HepG2 (cell line): ENCODE data around the gene SETD2. TPM values are rescaled to one million over a fixed set of nuclear protein-coding genes. Genes with fewer than 3 reads are reported as not detected.

Source experiments
- ATF7 ChIP-seq, 2 experiments: fragments of 450-650 bp in 1 of 2; sonication (generic) in 1 of 2; formaldehyde crosslinking in 1 of 2; IDR thresholded peaks; 2 replicates each; pipeline versions ENCODE4 v1.4.0 to v1.6.1; 2016 to 2020; ENCODE audit warnings: antibody characterized with exemption in 1 of 2, mild to moderate bottlenecking in 1 of 2, missing genetic modification reagents in 1 of 2
- BCL6 ChIP-seq: IDR thresholded peaks from 2 replicates; pipeline ENCODE4 v1.6.1; 2016; ENCODE audit warnings: missing genetic modification reagents, missing compliant biosample characterization
- BCLAF1 ChIP-seq: fragments of 450-650 bp; IDR thresholded peaks from 2 replicates; pipeline ENCODE4 v1.6.1; 2017; ENCODE audit warnings: mild to moderate bottlenecking
- CEBPG ChIP-seq: IDR thresholded peaks from 2 replicates; pipeline ENCODE4 v1.6.1; 2016
- CHCHD3 ChIP-seq: sonication (generic); formaldehyde crosslinking; IDR thresholded peaks from 2 replicates; pipeline ENCODE4 v1.8.0; 2022; ENCODE audit warnings: mild to moderate bottlenecking, missing genetic modification reagents, moderate library complexity
- DNMT3B ChIP-seq: conservative IDR thresholded peaks from 2 replicates; pipeline ENCODE4 v1.6.1; 2016; ENCODE audit warnings: missing biosample characterization, control low read depth
- GABPA ChIP-seq, 2 experiments: IDR thresholded peaks; 2 replicates each; pipeline ENCODE4 v1.6.1; 2011 to 2016; ENCODE audit warnings: low read depth in 2 of 2, low read length in 1 of 2, missing biosample characterization in 1 of 2, missing genetic modification characterization in 1 of 2
- HINFP ChIP-seq: sonication (generic); formaldehyde crosslinking; IDR thresholded peaks from 2 replicates; pipeline ENCODE4 v1.4.0; 2020; ENCODE audit warnings: low read depth, mild to moderate bottlenecking, missing genetic modification reagents
- HNRNPK ChIP-seq: fragments of 200-400 bp; formaldehyde crosslinking; IDR thresholded peaks from 2 replicates; pipeline ENCODE4 v1.6.1; 2018; ENCODE audit warnings: low read length, low read depth, moderate library complexity, mild to moderate bottlenecking; ENCODE audit not compliant: poor library complexity, severe bottlenecking
- KDM5B ChIP-seq: sonication (generic); formaldehyde crosslinking; IDR thresholded peaks from 2 replicates; pipeline ENCODE4 v1.4.0; 2020; ENCODE audit warnings: missing genetic modification reagents, mild to moderate bottlenecking, borderline replicate concordance
- KLF13 ChIP-seq: sonication (generic); formaldehyde crosslinking; IDR thresholded peaks from 2 replicates; pipeline ENCODE4 v1.4.0; 2020; ENCODE audit warnings: mild to moderate bottlenecking, missing genetic modification reagents
- MLLT10 ChIP-seq: sonication (generic); formaldehyde crosslinking; IDR thresholded peaks from 2 replicates; pipeline ENCODE4 v1.4.0; 2020; ENCODE audit warnings: missing genetic modification reagents
- NFE2L2 ChIP-seq: fragments of 150-350 bp; IDR thresholded peaks from 2 replicates; pipeline ENCODE4 v1.6.1; 2014; ENCODE audit warnings: low read length
- PAWR ChIP-seq: sonication (generic); formaldehyde crosslinking; IDR thresholded peaks from 2 replicates; pipeline ENCODE4 v1.4.0; 2020; ENCODE audit warnings: missing genetic modification reagents, mild to moderate bottlenecking, borderline replicate concordance
- PCBP2 ChIP-seq: fragments of 200-400 bp; formaldehyde crosslinking; optimal IDR thresholded peaks from 2 replicates; pipeline ENCODE3; 2018; ENCODE audit warnings: low read length, low read depth; ENCODE audit not compliant: poor library complexity, severe bottlenecking
- PLSCR1 ChIP-seq: sonication (generic); formaldehyde crosslinking; IDR thresholded peaks from 2 replicates; pipeline ENCODE4 v1.5.0; 2020; ENCODE audit warnings: missing genetic modification reagents, mild to moderate bottlenecking, borderline replicate concordance
- RBM39 ChIP-seq: fragments of 200-400 bp; formaldehyde crosslinking; IDR thresholded peaks from one replicate; pipeline ENCODE4 v1.6.1; 2018; ENCODE audit warnings: antibody characterized with exemption, mild to moderate bottlenecking, low read depth, low read length; ENCODE audit not compliant: poor library complexity, severe bottlenecking
- TBX2 ChIP-seq: sonication (generic); formaldehyde crosslinking; IDR thresholded peaks from 2 replicates; pipeline ENCODE4 v1.5.0; 2020; ENCODE audit warnings: missing genetic modification reagents, mild to moderate bottlenecking, borderline replicate concordance
- ZKSCAN5 ChIP-seq: sonication (generic); formaldehyde crosslinking; IDR thresholded peaks from 2 replicates; pipeline ENCODE4 v1.5.1; 2020; ENCODE audit warnings: mild to moderate bottlenecking, missing genetic modification reagents
- ZNF12 ChIP-seq: sonication (generic); formaldehyde crosslinking; IDR thresholded peaks from 2 replicates; pipeline ENCODE4 v1.5.0; 2020; ENCODE audit warnings: missing genetic modification reagents
- ZNF354B ChIP-seq: sonication (generic); formaldehyde crosslinking; IDR thresholded peaks from 2 replicates; pipeline ENCODE4 v1.8.0; 2022; ENCODE audit warnings: mild to moderate bottlenecking, missing genetic modification reagents
- ZNF383 ChIP-seq: sonication (generic); formaldehyde crosslinking; IDR thresholded peaks from 2 replicates; pipeline ENCODE4 v1.4.0; 2020; ENCODE audit warnings: missing genetic modification reagents, mild to moderate bottlenecking, borderline replicate concordance
- ZNF460 ChIP-seq: sonication (generic); formaldehyde crosslinking; IDR thresholded peaks from 2 replicates; pipeline ENCODE4 v1.5.1; 2020; ENCODE audit warnings: missing genetic modification reagents, mild to moderate bottlenecking, borderline replicate concordance
- ZNF558 ChIP-seq: sonication (generic); formaldehyde crosslinking; IDR thresholded peaks from 2 replicates; pipeline ENCODE4 v1.9.0; 2022; ENCODE audit warnings: mild to moderate bottlenecking, missing genetic modification reagents, borderline replicate concordance
- polyA plus RNA-seq, 8 experiments: library from polyadenylated mRNA; depleted of rRNA in 3 of 8; stranded (reverse) in 7 of 8; unstranded in 1 of 8; fragments of >200 nt; fragmentation: Illumina TruSeq in 4 of 8; extraction: Trizol in 4 of 8; gene quantifications; 2 replicates each; pipeline versions ENCODE4 v1.2.1 to v1.2.3, GENCODE V29; 2011 to 2016; ENCODE audit warnings: low read depth in 4 of 8, missing spikeins in 1 of 8, mixed read lengths in 1 of 8; ENCODE audit not compliant: insufficient read depth in 1 of 8
- total RNA-seq, 5 experiments: library from RNA; depleted of rRNA; stranded (reverse); fragments of >200 nt; fragmentation: Illumina TruSeq; extraction: Trizol; gene quantifications; 2 replicates each; pipeline ENCODE4 v1.2.3, GENCODE V29; 2016; ENCODE audit warnings: low read depth in 1 of 5

SETD2 gene
- total and polyA plus RNA-seq, 2 of the 13 experiments (the other 11 are each of a cell fraction or from before 2014, with no cell fraction given), result 14.2 to 24.2 TPM

GRCh38 chr3:46978985-46979944, 184.6 kb downstream of the SETD2 start, which contains the start of gene NBEAL2 (continued):
- TF ChIP-seq TBX2 (CRISPR knock-in tag) (peak; percentile 66; the same call in 1 of the 2 replicates), GABPA (IDR thresholded peaks at IDR 0.05; ENCODE audit: low read depth, low read length) (no peak), GABPA (CRISPR knock-in tag; IDR thresholded peaks at IDR 0.05; ENCODE audit: low read depth) (no peak), PLSCR1 (no peak), PAWR (CRISPR knock-in tag) (no peak), ZNF460 (CRISPR knock-in tag) (no peak), CEBPG (CRISPR knock-in tag) (no peak), RBM39 (no peak), ZKSCAN5 (no peak), HINFP (CRISPR knock-in tag) (no peak), PCBP2 (no peak), ZNF558 (CRISPR knock-in tag) (no peak), HNRNPK (no peak), MLLT10 (CRISPR knock-in tag) (no peak), BCLAF1 (no peak), ATF7 (IDR thresholded peaks at IDR 0.05) (no peak), ATF7 (CRISPR knock-in tag; IDR thresholded peaks at IDR 0.05) (0 out of 2 replicates have a peak, but pooled peaks have one; percentile 20), ZNF383 (CRISPR knock-in tag) (no peak), DNMT3B (CRISPR knock-in tag) (no peak), KLF13 (CRISPR knock-in tag) (no peak), KDM5B (CRISPR knock-in tag) (peak; percentile 43; the same call in 1 of the 2 replicates), BCL6 (CRISPR knock-in tag) (peak; percentile 40; the same call in 1 of the 2 replicates), NFE2L2 (no peak), CHCHD3 (0 out of 2 replicates have a peak, but pooled peaks have one; percentile 10), ZNF354B (CRISPR knock-in tag) (no peak), ZNF12 (CRISPR knock-in tag) (no peak)
